ENCODE measurements around the gene TANGO6.

- no peak for TF ChIP-seq CTCF (IDR thresholded peaks at IDR 0.05)
- no peak for TF ChIP-seq POLR2A (IDR thresholded peaks at IDR 0.05)
These were observed 7.4 kb upstream of the TANGO6 start for GRCh38 chr16:68835970-68836369.
